Measurements from ENCODE around the gene PLCL2.

The PLCL2 gene

DNA sequence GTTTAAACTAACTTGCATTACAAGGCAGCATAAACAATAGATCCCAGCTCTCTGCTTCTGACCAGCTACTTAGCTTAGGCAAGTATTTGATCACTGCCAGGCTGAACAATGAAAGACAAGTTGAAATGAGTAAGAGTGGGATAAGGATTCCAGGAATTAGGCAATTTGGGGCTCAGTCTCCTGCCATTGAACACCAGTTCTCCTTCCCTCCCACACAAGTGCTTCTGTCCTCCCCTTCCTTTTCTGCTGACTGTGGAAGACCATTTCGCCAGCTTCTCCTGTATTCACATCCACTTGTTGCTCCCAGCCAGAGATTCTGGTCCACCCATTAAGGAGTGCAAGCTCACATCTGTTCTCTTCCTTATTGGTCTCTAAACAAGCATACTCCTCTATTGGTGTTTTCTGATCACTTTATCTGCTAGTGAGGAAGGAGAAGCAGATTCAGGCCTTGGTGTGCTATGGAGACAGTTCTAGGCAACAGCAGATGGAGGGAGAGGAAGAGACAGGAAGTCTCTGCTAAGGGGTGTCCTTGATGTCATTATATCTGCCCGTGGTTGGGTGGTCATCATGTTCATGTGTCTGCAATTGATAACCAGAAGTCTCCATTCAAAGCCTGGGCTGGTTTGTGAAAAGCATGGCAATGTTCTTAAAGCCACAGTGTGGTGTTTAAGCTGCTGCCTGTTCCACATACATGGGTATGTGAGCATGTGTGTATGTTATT lies 121.5 kb downstream of the PLCL2 start:
- H2AFZ ChIP-seq (ENCODE audit: low read length), result no peak overlapping the region
- H3K4me2 ChIP-seq (ENCODE audit: low read depth, low read length), result no peak overlapping the region
- H3K79me2 ChIP-seq (ENCODE audit: low read length), result peaks cover 62% of the 10 kb centered on the region
- no peak overlapping the region for H3K9ac ChIP-seq (ENCODE audit: low read length)
- H3F3A ChIP-seq (ENCODE audit: insufficient read depth, low read length), result no peaks in the 10 kb centered on the region
- H3K27me3 ChIP-seq (replicated peaks; ENCODE audit: insufficient read depth, low read length), result no peaks in the 10 kb centered on the region
- no peak overlapping the region for H3K4me3 ChIP-seq (ENCODE audit: low read length)
- TF ChIP-seq, protein P1, sequence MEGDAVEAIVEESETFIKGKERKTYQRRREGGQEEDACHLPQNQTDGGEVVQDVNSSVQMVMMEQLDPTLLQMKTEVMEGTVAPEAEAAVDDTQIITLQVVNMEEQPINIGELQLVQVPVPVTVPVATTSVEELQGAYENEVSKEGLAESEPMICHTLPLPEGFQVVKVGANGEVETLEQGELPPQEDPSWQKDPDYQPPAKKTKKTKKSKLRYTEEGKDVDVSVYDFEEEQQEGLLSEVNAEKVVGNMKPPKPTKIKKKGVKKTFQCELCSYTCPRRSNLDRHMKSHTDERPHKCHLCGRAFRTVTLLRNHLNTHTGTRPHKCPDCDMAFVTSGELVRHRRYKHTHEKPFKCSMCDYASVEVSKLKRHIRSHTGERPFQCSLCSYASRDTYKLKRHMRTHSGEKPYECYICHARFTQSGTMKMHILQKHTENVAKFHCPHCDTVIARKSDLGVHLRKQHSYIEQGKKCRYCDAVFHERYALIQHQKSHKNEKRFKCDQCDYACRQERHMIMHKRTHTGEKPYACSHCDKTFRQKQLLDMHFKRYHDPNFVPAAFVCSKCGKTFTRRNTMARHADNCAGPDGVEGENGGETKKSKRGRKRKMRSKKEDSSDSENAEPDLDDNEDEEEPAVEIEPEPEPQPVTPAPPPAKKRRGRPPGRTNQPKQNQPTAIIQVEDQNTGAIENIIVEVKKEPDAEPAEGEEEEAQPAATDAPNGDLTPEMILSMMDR (IDR thresholded peaks at IDR 0.05; ENCODE audit: low read length), result no peak
- H3K9me3 ChIP-seq (replicated peaks; ENCODE audit: insufficient read depth, low read length), result no peaks in the 10 kb centered on the region
- no peaks in the 10 kb centered on the region for H3K9me2 ChIP-seq (replicated peaks; ENCODE audit: insufficient read depth, low read length)
- no peaks in the 10 kb centered on the region for H3K4me1 ChIP-seq (ENCODE audit: low read length)
- DNase-seq, result no peak
- 0 out of 2 replicates have a peak, but pooled peaks cover 3% of the 10 kb centered on the region for H3K36me3 ChIP-seq (replicated peaks; ENCODE audit: insufficient read depth, low read length)
- no peaks in the 10 kb centered on the region for H4K20me1 ChIP-seq (ENCODE audit: insufficient read depth, low read length)
- no peak overlapping the region for H3K27ac ChIP-seq (ENCODE audit: low read length)

DNA sequence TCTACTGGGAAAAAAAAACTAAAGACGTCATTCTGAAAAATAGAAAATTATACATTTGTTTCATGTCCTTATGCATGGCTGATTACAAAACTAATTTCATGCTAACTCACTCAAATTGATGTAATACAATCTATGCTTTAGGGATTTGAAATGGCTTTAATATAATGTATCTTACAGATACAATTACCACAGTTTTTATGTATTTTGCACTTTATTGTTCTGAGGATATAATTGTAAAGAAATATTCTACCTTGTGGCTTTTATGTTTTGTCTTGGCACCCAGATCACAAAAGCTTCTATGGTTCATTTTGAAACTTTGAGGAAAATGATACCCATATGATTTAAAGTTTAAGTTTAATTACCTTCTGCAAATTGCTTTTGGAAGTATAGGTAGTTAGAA lies 122.5 kb downstream of the PLCL2 start:
- Histone ChIP-seq H3K36me3 (replicated peaks; ENCODE audit: insufficient read depth, low read length) (0 out of 2 replicates have a peak, but pooled peaks cover 3% of the 10 kb centered on the region), H3K4me1 (ENCODE audit: low read length) (no peaks in the 10 kb centered on the region), H3K9me2 (replicated peaks; ENCODE audit: insufficient read depth, low read length) (no peaks in the 10 kb centered on the region), H3F3A (ENCODE audit: insufficient read depth, low read length) (no peaks in the 10 kb centered on the region), H3K9ac (ENCODE audit: low read length) (no peak overlapping the region), H3K4me2 (ENCODE audit: low read depth, low read length) (no peak overlapping the region), H3K4me3 (ENCODE audit: low read length) (no peak overlapping the region), H3K27me3 (replicated peaks; ENCODE audit: insufficient read depth, low read length) (no peaks in the 10 kb centered on the region), H4K20me1 (ENCODE audit: insufficient read depth, low read length) (no peaks in the 10 kb centered on the region), H3K27ac (ENCODE audit: low read length) (no peak overlapping the region), H2AFZ (ENCODE audit: low read length) (no peak overlapping the region), H3K9me3 (replicated peaks; ENCODE audit: insufficient read depth, low read length) (no peaks in the 10 kb centered on the region), H3K79me2 (ENCODE audit: low read length) (peaks cover 52% of the 10 kb centered on the region)
- no peak for DNase-seq
- TF ChIP-seq EZH2phosphoT487 (IDR thresholded peaks at IDR 0.05; ENCODE audit: low read length) (no peak), EZH2 (optimal IDR thresholded peaks at IDR 0.05; ENCODE audit: low read depth, low read length) (no peak)
- TF ChIP-seq, protein P1 (IDR thresholded peaks at IDR 0.05; ENCODE audit: low read length), result no peak

- H3K27me3 ChIP-seq (replicated peaks; ENCODE audit: insufficient read depth, low read length), result no peaks in the 10 kb centered on the region
- 0 out of 2 replicates have a peak, but pooled peaks cover 3% of the 10 kb centered on the region for H3K36me3 ChIP-seq (replicated peaks; ENCODE audit: insufficient read depth, low read length)
- H3K4me1 ChIP-seq (ENCODE audit: low read length), result no peaks in the 10 kb centered on the region
- H3K4me2 ChIP-seq (ENCODE audit: low read depth, low read length), result no peak overlapping the region
- H3K79me2 ChIP-seq (ENCODE audit: low read length), result peaks cover 40% of the 10 kb centered on the region
- no peaks in the 10 kb centered on the region for H4K20me1 ChIP-seq (ENCODE audit: insufficient read depth, low read length)
- no peak for DNase-seq
- no peaks in the 10 kb centered on the region for H3F3A ChIP-seq (ENCODE audit: insufficient read depth, low read length)
- no peaks in the 10 kb centered on the region for H3K9me3 ChIP-seq (replicated peaks; ENCODE audit: insufficient read depth, low read length)
- no peaks in the 10 kb centered on the region for H3K9me2 ChIP-seq (replicated peaks; ENCODE audit: insufficient read depth, low read length)
- no peak overlapping the region for H3K4me3 ChIP-seq (ENCODE audit: low read length)
- no peak overlapping the region for H2AFZ ChIP-seq (ENCODE audit: low read length)
- TF ChIP-seq, protein P1 (IDR thresholded peaks at IDR 0.05; ENCODE audit: low read length), result no peak
- no peak for TF ChIP-seq EZH2phosphoT487 (IDR thresholded peaks at IDR 0.05; ENCODE audit: low read length)
- TF ChIP-seq EZH2 (optimal IDR thresholded peaks at IDR 0.05; ENCODE audit: low read depth, low read length), result no peak
- no peak overlapping the region for H3K27ac ChIP-seq (ENCODE audit: low read length)
- no peak overlapping the region for H3K9ac ChIP-seq (ENCODE audit: low read length)
Measured at GRCh38 chr3:17009826-17010225, 125.1 kb downstream of the PLCL2 start.
